ENCODE results near the gene SPIRE2.
"Not testable (repeated sequence)": the region's sequence is repeated elsewhere in the genome, so short reads cannot be mapped to it uniquely, and the experiment has no call there.

Gene SPIRE2

GRCh38 chr16:89900885-89901284 is 72.6 kb downstream of the SPIRE2 start:
- no peak for DNase-seq

GRCh38 chr16:89902980-89903379 is 74.7 kb downstream of the SPIRE2 start:
- no peak for DNase-seq

GRCh38 chr16:89903908-89904515 is 75.7 kb downstream of the SPIRE2 start:
- DNase-seq: no peak

GRCh38 chr16:89904606-89905510 is 76.6 kb downstream of the SPIRE2 start:
- no peak for DNase-seq

- DNase-seq: no peak
Measured at GRCh38 chr16:89905511-89906139, 77.3 kb downstream of the SPIRE2 start.

- DNase-seq: no peak
Measured at GRCh38 chr16:89906140-89907025, 78.1 kb downstream of the SPIRE2 start.

GRCh38 chr16:89907055-89907814 is 79.0 kb downstream of the SPIRE2 start:
- DNase-seq: no peak

GRCh38 chr16:89908236-89908635 is 80.0 kb downstream of the SPIRE2 start:
- DNase-seq: no peak

- no peak for DNase-seq
Measured at GRCh38 chr16:89909777-89910716, 81.8 kb downstream of the SPIRE2 start.

- DNase-seq: no peak
Measured at GRCh38 chr16:89910717-89911354, 82.6 kb downstream of the SPIRE2 start.

GRCh38 chr16:89911375-89911774 is 83.1 kb downstream of the SPIRE2 start:
- no peak for DNase-seq

- no peak for DNase-seq
Measured at GRCh38 chr16:89912143-89912542, 83.9 kb downstream of the SPIRE2 start.

- no peak for DNase-seq
Measured at GRCh38 chr16:89912627-89913026, 84.4 kb downstream of the SPIRE2 start.

- no peak for DNase-seq
Measured at GRCh38 chr16:89913408-89914387, 85.4 kb downstream of the SPIRE2 start.

GRCh38 chr16:89914642-89915285 is 86.5 kb downstream of the SPIRE2 start:
- DNase-seq: not testable (repeated sequence)

- no peak for DNase-seq
Measured at GRCh38 chr16:89915303-89916232, 87.3 kb downstream of the SPIRE2 start.

GRCh38 chr16:89917773-89918452 is 89.6 kb downstream of the SPIRE2 start:
- DNase-seq: peak; percentile 39

Data from NCI-H2029 (cell line).